SK-N-MC (cell line): Measurements from ENCODE around the gene SLC25A13.

Experiments used
- DNase-seq: peaks from one replicate; pipeline ENCODE4 v3.0.0-alpha.2; 2011; ENCODE audit warnings: low read depth, low spot score
- H3K27ac ChIP-seq: fragments of 200-600 bp; sonication (generic); 2 replicates; pipeline ENCODE4 v1.5.1; 2016; ENCODE audit warnings: mixed run types
- H3K36me3 ChIP-seq: fragments of 200-600 bp; sonication (generic); 2 replicates; pipeline ENCODE4 v1.6.1; 2017; ENCODE audit warnings: antibody characterized with exemption, low read length, mixed read lengths; ENCODE audit not compliant: insufficient read depth
- H3K4me3 ChIP-seq: fragments of 200-600 bp; sonication (generic); 2 replicates; pipeline ENCODE4 v1.5.1; 2016
- H3K9ac ChIP-seq: fragments of 200-600 bp; sonication (generic); 2 replicates; pipeline ENCODE4 v1.8.0; 2017; ENCODE audit warnings: mixed run types, mixed read lengths; ENCODE audit not compliant: insufficient read length
- H3K9me3 ChIP-seq: fragments of 200-600 bp; sonication (generic); 2 replicates; pipeline ENCODE4 v1.6.1; 2017; ENCODE audit warnings: low read depth, mild to moderate bottlenecking, antibody characterized with exemption, low read length, moderate library complexity, mixed read lengths
- EZH2 ChIP-seq: fragments of 200-600 bp; sonication (generic); IDR thresholded peaks from one replicate; pipeline ENCODE4 v1.6.1; 2017; ENCODE audit warnings: antibody characterized with exemption
- FOXP2 ChIP-seq: optimal IDR thresholded peaks from 2 replicates; pipeline ENCODE3; 2011; ENCODE audit warnings: mild to moderate bottlenecking, moderate library complexity; ENCODE audit not compliant: insufficient read depth; ENCODE audit errors: extremely low read length, control extremely low read depth
- POLR2AphosphoS5 ChIP-seq: IDR thresholded peaks from 2 replicates; pipeline ENCODE4 v1.6.1; 2012; ENCODE audit warnings: mild to moderate bottlenecking, low read depth, low read length, borderline replicate concordance

The SLC25A13 gene

GRCh38 chr7:96200740-96201139 is 121.2 kb downstream of the SLC25A13 start:
- Histone ChIP-seq H3K9me3 (no peaks in the 10 kb centered on the region), H3K27ac (no peak overlapping the region), H3K9ac (no peak overlapping the region), H3K4me3 (no peak overlapping the region), H3K36me3 (no peaks in the 10 kb centered on the region)
- TF ChIP-seq EZH2 (no peak), FOXP2 (no peak), POLR2AphosphoS5 (no peak)
- DNase-seq: no peak

GRCh38 chr7:96199421-96199820 is 122.5 kb downstream of the SLC25A13 start:
- Histone ChIP-seq H3K9ac (no peak overlapping the region), H3K4me3 (no peak overlapping the region), H3K9me3 (no peaks in the 10 kb centered on the region), H3K36me3 (no peaks in the 10 kb centered on the region), H3K27ac (no peak overlapping the region)
- DNase-seq: no peak
- TF ChIP-seq POLR2AphosphoS5: no peak
- no peak for TF ChIP-seq EZH2
- no peak for TF ChIP-seq FOXP2

- DNase-seq: no peak
- Histone ChIP-seq H3K9ac (no peak overlapping the region), H3K4me3 (no peak overlapping the region), H3K9me3 (no peaks in the 10 kb centered on the region), H3K36me3 (no peaks in the 10 kb centered on the region), H3K27ac (no peak overlapping the region)
- no peak for TF ChIP-seq EZH2
- TF ChIP-seq POLR2AphosphoS5: no peak
- no peak for TF ChIP-seq FOXP2
Measured at GRCh38 chr7:96198047-96198636, 123.8 kb downstream of the SLC25A13 start.

DNA sequence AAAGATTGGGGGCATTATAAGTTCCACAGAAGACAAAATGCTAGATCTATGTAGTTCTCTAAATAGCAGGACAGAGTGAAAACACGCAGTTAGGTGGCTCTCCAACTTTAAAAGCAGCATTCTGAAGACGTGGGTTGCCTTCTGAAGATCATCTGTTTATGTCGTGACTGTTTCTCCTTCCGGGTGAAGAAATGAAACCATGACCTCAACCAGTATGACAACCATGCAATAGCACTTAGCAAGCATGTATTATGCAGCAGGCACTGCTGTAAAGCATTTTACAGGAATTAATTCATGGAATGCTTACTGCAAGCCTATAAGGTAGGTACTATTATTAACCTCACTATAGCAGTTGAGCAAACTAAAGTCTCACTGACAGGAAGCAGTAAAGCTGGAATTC is 125.2 kb downstream of the SLC25A13 start:
- no peaks in the 10 kb centered on the region for H3K36me3 ChIP-seq
- peak overlapping the region; percentile 88 for H3K27ac ChIP-seq
- no peaks in the 10 kb centered on the region for H3K9me3 ChIP-seq
- peak overlapping the region; percentile 37 for H3K4me3 ChIP-seq
- DNase-seq: no peak
- H3K9ac ChIP-seq: no peak overlapping the region
- TF ChIP-seq EZH2: no peak
- no peak for TF ChIP-seq FOXP2
- TF ChIP-seq POLR2AphosphoS5: no peak

DNA sequence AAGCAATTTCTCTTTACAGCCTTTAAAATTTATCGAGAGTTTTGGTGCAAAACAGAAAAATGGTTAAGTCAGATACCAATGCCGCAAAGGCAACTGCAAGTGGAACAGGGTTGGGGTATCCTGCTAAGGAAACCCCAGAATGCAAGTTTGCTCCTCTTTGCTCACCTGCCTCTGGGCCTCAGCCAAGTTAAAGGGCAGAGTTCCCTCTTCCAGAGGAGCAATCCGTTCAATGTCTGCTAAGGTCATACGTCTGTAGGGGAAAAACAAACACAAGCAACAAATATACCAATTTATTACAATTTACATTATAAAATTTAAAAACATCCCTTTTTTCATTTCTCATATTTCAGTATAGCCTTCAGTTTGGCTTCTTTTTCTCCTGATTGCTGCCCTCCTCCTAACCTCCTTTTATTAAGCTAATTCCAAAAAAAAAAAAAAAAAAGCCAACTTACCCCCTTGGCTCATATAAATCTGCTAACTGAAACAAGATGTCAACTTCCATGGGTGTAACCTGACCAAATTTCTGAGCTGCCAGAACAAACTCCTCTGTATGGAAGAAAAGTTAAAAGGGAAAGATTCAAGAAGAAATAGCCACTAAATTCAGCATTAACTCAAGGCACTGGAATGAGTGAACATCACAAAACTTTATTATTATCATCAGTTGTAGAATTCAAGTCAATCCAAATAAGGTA is 132.6 kb downstream of the SLC25A13 start:
- Histone ChIP-seq H3K36me3 (no peaks in the 10 kb centered on the region), H3K9me3 (no peaks in the 10 kb centered on the region)
- TF ChIP-seq POLR2AphosphoS5 (no peak), FOXP2 (no peak), EZH2 (no peak)

DNA sequence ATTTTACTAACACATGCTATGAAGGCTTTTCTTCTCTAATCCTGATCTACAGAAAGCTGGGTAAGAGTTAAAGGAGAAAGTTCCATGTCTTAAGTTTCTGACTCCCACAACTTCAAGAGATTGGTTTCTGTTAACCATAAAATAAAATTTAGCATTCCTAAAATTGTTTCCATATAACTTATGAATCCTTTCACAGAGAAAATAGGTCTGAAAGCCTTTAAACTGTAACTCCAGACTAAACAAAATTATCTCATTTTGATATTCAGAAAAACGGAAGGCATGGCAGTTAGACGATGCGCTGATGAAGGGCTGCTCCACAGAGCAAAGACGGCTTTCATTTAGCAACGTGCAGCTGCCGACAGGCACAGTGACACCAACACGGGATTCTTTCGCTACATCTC is 133.3 kb downstream of the SLC25A13 start:
- peak overlapping the region; percentile 77 for H3K27ac ChIP-seq
- no peaks in the 10 kb centered on the region for H3K9me3 ChIP-seq
- DNase-seq: no peak
- peak overlapping the region; percentile 72 for H3K4me3 ChIP-seq
- H3K36me3 ChIP-seq: no peaks in the 10 kb centered on the region
- TF ChIP-seq POLR2AphosphoS5 (no peak), FOXP2 (no peak), EZH2 (no peak)
- H3K9ac ChIP-seq: peak overlapping the region; percentile 52

More for the DNA sequence above, 132.6 kb downstream of the SLC25A13 start:
- no peak overlapping the region for H3K9ac ChIP-seq
- H3K4me3 ChIP-seq: peak overlapping the region; percentile 72
- peak overlapping the region; percentile 77 for H3K27ac ChIP-seq
- no peak for DNase-seq

- no peak for DNase-seq
- TF ChIP-seq POLR2AphosphoS5 (no peak), FOXP2 (no peak), EZH2 (no peak)
- H3K9ac ChIP-seq: peak overlapping the region; percentile 52
- no peaks in the 10 kb centered on the region for H3K9me3 ChIP-seq
- peak overlapping the region; percentile 77 for H3K27ac ChIP-seq
- peak overlapping the region; percentile 72 for H3K4me3 ChIP-seq
- H3K36me3 ChIP-seq: no peaks in the 10 kb centered on the region
Measured at GRCh38 chr7:96188174-96188581, 133.7 kb downstream of the SLC25A13 start.

- no peak for TF ChIP-seq EZH2
- no peak for TF ChIP-seq POLR2AphosphoS5
- TF ChIP-seq FOXP2: no peak
- Histone ChIP-seq H3K36me3 (no peaks in the 10 kb centered on the region), H3K9me3 (no peaks in the 10 kb centered on the region), H3K9ac (peak overlapping the region; percentile 52), H3K27ac (peak overlapping the region; percentile 77; the same call in 1 of the 2 replicates), H3K4me3 (peak overlapping the region; percentile 72)
- DNase-seq: no peak
Measured at GRCh38 chr7:96187735-96188134, 134.2 kb downstream of the SLC25A13 start.
